ENCODE measurements around the gene PTPRT.

DNA sequence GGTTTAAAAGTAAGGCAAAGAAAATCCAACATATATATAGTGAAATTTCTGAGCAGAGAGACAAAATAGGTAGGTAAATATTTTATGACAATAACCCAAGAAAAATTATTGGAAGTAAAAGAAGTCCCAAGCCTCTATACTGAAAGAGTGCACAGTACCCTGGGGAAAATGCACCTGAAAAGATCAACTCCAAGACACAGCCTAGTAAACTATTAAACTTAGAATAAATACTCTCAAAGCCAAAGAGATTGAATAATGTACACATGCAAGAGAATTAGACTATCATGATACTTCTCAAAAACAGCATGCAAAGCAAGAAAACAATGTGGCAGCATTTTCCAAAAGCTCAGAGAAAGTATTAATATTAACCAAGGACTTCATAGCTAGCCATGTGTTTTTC, 894.7 kb downstream of the PTPRT start:
- TF ChIP-seq, protein P1, sequence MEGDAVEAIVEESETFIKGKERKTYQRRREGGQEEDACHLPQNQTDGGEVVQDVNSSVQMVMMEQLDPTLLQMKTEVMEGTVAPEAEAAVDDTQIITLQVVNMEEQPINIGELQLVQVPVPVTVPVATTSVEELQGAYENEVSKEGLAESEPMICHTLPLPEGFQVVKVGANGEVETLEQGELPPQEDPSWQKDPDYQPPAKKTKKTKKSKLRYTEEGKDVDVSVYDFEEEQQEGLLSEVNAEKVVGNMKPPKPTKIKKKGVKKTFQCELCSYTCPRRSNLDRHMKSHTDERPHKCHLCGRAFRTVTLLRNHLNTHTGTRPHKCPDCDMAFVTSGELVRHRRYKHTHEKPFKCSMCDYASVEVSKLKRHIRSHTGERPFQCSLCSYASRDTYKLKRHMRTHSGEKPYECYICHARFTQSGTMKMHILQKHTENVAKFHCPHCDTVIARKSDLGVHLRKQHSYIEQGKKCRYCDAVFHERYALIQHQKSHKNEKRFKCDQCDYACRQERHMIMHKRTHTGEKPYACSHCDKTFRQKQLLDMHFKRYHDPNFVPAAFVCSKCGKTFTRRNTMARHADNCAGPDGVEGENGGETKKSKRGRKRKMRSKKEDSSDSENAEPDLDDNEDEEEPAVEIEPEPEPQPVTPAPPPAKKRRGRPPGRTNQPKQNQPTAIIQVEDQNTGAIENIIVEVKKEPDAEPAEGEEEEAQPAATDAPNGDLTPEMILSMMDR (IDR thresholded peaks at IDR 0.05), result no peak
- no peak for TF ChIP-seq POLR2A (IDR thresholded peaks at IDR 0.05)
